Measurements from ENCODE around the gene DLGAP5.

The DLGAP5 gene

GRCh38 chr14:55201219-55202101, 10.1 kb upstream of the DLGAP5 start:
- H3K4me3 ChIP-seq (ENCODE audit: low read depth, low read length) = no peak overlapping the region
- no peak for TF ChIP-seq CTCF (IDR thresholded peaks at IDR 0.05; ENCODE audit: borderline replicate concordance, insufficient read depth, low read depth, low read length)

GRCh38 chr14:55200651-55201050, 9.3 kb upstream of the DLGAP5 start:
- no peak overlapping the region for H3K4me3 ChIP-seq (ENCODE audit: low read depth, low read length)
- no peak for TF ChIP-seq CTCF (IDR thresholded peaks at IDR 0.05; ENCODE audit: borderline replicate concordance, insufficient read depth, low read depth, low read length)

- no peak overlapping the region for H3K4me3 ChIP-seq (ENCODE audit: low read depth, low read length)
These were observed 7.4 kb upstream of the DLGAP5 start for GRCh38 chr14:55198749-55199148.

GRCh38 chr14:55194656-55195355, 3.4 kb upstream of the DLGAP5 start:
- no peak overlapping the region for H3K4me3 ChIP-seq (ENCODE audit: low read depth, low read length)
- no peak for TF ChIP-seq CTCF (IDR thresholded peaks at IDR 0.05; ENCODE audit: borderline replicate concordance, insufficient read depth, low read depth, low read length)

More at GRCh38 chr14:55198749-55199148, 7.4 kb upstream of the DLGAP5 start:
- TF ChIP-seq CTCF (IDR thresholded peaks at IDR 0.05; ENCODE audit: borderline replicate concordance, insufficient read depth, low read depth, low read length) = no peak

- H3K4me3 ChIP-seq (ENCODE audit: low read depth, low read length) = peak overlapping the region; percentile 75
- TF ChIP-seq CTCF (IDR thresholded peaks at IDR 0.05; ENCODE audit: borderline replicate concordance, insufficient read depth, low read depth, low read length) = no peak
These were observed 753 bp upstream of the DLGAP5 start for GRCh38 chr14:55192054-55192621.

GRCh38 chr14:55190906-55191202, 531 bp downstream of the DLGAP5 start:
- no peak for TF ChIP-seq CTCF (IDR thresholded peaks at IDR 0.05; ENCODE audit: borderline replicate concordance, insufficient read depth, low read depth, low read length)

More at GRCh38 chr14:55190906-55191202, 531 bp downstream of the DLGAP5 start:
- H3K4me3 ChIP-seq (ENCODE audit: low read depth, low read length) = peak overlapping the region; percentile 75
